HTR-8/SVneo (cell line): Measurements from ENCODE around the gene ZNF408.

Experiments
- DNase-seq: peaks from one replicate; pipeline ENCODE4 v3.0.0; 2011; ENCODE audit warnings: low spot score, mixed read lengths; ENCODE audit not compliant: insufficient read length
- FAIRE-seq: peaks from 2 replicates; lab custom pipeline; 2011; peaks lifted over from hg19 to GRCh38; lab: Jason Lieb, UNC

ZNF408 gene

GRCh38 chr11:46724088-46724487 lies 23.3 kb downstream of the ZNF408 start:
- FAIRE-seq (no peak), DNase-seq (no peak)

DNA sequence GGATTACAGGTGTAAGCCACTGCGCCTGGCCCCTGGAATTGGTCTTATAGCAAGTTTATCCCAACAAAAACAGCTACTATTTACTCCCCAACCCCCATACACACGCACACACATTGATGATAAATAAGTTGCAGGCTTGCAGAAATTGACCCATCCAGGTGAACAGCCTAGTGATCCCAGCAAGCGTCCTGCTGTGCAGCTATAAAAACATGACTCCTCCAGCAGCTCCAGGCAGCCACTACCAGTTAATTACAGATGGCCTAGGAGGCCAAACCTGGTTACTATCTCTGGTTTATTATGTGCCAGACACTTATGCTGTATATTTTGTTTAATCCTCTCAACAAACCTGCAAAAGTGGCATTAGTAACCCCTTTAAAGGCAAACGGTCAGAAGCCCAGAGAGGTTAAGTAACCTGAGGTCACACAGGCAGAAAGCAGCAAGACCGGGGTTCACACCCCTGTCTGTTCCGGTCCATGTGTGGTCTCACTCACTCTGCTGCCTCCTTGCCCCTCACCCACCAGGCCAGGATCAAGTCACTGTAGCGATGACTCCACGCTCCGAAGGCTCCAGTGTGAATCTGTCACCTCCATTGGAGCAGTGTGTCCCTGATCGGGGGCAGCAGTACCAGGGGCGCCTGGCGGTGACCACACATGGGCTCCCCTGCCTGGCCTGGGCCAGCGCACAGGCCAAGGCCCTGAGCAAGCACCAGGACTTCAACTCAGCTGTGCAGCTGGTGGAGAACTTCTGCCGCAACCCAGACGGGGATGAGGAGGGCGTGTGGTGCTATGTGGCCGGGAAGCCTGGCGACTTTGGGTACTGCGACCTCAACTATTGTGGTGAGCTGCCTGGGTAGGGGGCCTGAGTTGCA lies 24.7 kb downstream of the ZNF408 start:
- FAIRE-seq: no peak
- DNase-seq: no peak

DNA sequence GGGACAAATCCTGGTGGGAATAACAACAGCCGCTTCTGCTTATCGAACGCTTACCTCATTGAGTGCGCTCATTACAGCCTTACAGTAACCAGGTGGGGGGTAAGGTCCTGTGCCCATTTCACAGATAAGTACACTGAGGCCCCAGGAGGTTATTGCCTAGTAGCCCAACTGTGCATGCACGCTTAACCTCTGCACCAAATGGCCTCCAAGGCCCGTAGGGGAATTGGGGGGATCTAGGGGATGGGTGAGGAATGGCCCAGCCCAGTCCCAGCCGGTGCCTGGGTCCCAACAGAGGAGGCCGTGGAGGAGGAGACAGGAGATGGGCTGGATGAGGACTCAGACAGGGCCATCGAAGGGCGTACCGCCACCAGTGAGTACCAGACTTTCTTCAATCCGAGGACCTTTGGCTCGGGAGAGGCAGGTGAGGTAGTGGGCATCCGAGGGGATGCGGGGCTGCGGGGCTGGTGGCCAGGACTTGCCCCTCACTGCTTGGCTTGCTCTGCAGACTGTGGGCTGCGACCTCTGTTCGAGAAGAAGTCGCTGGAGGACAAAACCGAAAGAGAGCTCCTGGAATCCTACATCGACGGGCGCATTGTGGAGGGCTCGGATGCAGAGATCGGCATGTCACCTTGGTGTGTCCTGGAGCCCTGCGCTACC lies 25.5 kb downstream of the ZNF408 start:
- no peak for FAIRE-seq

DNA sequence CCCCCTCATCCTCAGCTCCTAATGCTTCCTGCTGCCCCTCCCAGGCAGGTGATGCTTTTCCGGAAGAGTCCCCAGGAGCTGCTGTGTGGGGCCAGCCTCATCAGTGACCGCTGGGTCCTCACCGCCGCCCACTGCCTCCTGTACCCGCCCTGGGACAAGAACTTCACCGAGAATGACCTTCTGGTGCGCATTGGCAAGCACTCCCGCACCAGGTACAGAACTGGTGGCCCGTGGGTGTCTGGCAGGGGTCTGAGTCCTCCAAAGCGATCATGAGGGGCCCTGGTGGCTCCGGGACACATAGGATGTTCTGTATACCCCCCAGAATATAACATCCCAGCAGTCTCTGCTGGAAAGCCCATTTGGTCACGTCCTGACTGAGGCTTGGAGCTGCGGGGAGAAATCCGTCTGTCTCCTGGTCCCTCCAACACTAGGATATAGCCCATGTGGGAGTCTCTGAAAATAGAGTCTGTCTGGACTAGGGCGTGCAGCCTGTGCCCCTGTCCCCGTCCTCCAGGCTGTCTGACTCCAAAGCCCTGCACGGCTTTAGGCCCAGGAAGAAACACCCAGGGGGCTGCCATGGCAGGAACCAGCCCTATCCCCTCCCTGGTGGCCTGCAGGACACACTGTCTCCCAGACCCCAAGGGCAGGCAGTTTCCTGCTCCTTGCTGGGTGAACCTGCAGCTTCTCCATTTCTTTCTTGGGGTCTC lies 27.3 kb downstream of the ZNF408 start:
- DNase-seq (no peak), FAIRE-seq (no peak)

More for the DNA sequence above, 25.5 kb downstream of the ZNF408 start:
- no peak for DNase-seq

DNA sequence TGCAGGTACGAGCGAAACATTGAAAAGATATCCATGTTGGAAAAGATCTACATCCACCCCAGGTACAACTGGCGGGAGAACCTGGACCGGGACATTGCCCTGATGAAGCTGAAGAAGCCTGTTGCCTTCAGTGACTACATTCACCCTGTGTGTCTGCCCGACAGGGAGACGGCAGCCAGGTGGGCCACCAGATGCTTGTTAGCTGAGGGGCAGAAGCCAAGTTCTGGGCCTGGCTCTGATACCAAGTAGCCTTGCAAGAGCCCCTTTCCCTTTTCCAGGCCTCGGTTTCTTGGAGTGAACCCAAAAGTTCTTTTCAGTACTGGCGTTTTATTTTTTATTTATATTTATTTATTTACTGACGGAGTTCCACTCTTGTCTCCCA lies 27.8 kb downstream of the ZNF408 start:
- DNase-seq: no peak
- no peak for FAIRE-seq

DNA sequence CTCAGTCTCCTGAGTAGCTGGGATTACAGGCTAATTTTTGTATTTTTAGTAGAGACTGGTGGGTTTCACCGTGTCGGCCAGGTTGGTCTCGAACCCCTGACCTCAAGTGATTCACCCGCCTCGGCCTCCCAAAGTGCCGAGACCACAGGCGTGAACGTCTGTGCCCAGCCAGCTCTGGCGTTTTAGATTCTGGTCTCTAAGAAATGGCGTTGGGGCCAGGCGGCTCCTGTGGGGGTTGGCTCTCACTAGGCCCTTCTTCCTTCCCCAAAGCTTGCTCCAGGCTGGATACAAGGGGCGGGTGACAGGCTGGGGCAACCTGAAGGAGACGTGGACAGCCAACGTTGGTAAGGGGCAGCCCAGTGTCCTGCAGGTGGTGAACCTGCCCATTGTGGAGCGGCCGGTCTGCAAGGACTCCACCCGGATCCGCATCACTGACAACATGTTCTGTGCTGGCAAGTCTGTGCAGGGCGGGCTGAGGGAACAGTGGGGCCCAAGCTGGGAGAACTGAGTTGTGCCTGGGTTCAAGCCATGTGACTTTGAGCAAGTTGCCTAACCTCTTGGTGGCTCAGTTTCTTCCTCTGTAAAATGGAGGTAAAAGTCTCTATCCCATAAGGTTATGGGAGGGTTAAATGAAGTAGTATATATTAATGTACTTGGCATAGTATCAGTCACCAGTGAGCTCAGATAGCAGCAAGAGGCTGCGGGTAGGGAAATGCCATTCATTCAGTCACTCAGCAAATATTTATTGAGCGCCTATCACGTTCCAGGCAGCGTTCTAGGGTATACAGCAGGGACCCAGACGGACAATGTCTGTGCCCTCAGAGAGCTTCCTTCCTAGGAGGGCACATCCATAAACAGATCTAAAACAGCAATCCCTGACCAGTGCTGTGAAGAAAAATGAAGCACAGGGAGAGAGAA lies 28.5 kb downstream of the ZNF408 start:
- DNase-seq (no peak), FAIRE-seq (no peak)

DNA sequence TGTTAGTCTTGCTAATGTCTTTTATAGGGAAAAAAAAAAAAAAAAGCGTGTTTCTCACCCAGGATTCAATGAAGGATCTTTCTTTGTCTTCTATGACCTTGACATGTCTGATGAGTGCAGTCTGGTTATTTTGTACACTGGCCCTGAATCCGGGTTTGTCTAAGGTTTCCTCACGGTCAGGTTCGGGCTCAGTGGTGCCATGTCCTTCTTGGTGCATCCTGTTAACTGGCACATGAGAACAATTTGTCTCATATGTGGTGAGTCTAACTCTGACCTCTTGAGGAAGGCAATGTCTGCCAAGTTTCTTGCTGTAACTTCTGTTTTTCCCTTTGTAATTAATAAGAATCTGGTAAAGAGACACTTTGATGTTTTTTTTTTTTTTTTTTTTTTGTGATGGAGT lies 30.7 kb downstream of the ZNF408 start:
- FAIRE-seq: no peak

DNA sequence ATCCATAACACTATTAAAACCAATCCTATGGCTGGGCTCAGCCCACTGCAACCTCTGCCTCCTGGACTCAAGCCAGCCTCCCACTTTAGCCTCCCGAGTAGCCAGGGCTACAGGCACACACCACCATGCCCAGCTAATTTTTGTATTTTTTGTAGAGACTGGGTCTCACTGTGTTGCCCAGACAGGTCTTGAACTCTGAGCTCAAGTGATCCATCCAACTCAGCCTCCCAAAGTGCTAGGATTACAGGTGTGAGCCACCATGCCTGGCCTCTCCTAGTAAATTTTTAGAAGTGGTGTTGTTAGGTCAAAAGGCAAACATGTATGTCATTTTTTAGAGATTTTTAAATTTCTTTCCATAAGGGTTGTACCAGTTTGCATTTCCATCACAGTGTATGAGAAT lies 32.4 kb downstream of the ZNF408 start:
- DNase-seq: no peak
- no peak for FAIRE-seq

More for the DNA sequence above, 30.7 kb downstream of the ZNF408 start:
- no peak for DNase-seq

- FAIRE-seq (no peak), DNase-seq (no peak)
Measured at GRCh38 chr11:46736146-46736545, 35.3 kb downstream of the ZNF408 start.

- no peak for DNase-seq
- FAIRE-seq: no peak
Measured at GRCh38 chr11:46736615-46737014, 35.8 kb downstream of the ZNF408 start.

- DNase-seq: no peak
- FAIRE-seq: no peak
Measured at GRCh38 chr11:46737699-46738098, 36.9 kb downstream of the ZNF408 start.

GRCh38 chr11:46738887-46739286 lies 38.1 kb downstream of the ZNF408 start:
- no peak for DNase-seq
- no peak for FAIRE-seq

GRCh38 chr11:46741600-46742484 lies 41.0 kb downstream of the ZNF408 start:
- DNase-seq: no peak

GRCh38 chr11:46743043-46743442 lies 42.2 kb downstream of the ZNF408 start:
- no peak for DNase-seq
- no peak for FAIRE-seq

More at GRCh38 chr11:46741600-46742484, 41.0 kb downstream of the ZNF408 start:
- no peak for FAIRE-seq

DNA sequence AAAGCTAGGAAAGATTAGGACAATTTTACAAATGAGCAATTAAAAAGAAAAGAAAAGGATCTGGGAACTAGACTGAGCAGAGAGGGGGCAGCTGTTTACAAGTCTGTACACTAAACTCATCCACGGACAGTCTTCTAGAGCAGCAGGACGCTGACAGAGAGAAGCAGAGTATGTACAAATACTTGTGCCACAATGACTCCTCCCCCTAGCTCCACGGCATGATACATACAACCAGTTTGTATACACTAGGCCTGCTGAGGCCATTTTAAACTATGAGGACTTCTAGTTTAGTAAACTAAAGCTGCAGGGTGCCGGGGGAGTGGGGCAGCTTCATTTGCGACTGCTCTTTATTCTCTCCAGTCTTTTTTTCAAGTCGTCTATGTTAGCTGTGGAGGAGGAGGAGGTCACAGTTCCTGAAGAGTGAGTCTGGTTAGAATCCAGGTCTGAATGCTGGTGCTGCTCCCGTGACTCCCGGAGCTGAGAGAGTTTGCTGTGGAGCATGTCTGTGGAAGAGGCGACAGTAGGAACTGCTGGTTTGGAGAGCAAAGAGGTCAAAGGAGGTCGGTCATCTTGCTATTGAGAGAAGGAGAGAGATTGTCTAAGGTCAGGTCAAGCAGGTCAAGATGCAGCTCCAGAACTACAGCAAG lies 43.0 kb downstream of the ZNF408 start:
- DNase-seq (no peak), FAIRE-seq (no peak)

DNA sequence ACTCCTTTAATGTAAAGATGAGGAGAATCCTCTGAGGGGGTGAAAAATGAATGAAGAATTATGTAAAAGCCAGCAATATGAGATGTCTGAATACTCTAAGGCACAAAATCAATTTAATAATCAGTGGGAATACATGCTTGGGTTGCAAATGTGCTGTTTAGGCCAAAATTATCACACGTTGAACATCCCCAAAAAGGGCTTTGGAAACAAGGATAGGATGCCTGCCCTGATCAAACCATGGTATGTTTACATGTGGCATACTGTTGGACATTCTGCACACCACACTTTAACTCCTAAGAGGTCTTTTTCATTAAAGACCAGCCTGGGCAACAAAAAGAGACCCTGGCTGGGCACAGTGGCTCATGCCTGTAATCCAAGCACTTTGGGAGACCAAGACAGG lies 44.5 kb downstream of the ZNF408 start:
- FAIRE-seq (no peak), DNase-seq (no peak)

- DNase-seq (no peak), FAIRE-seq (no peak)
Measured at GRCh38 chr11:46745995-46746394, 45.2 kb downstream of the ZNF408 start.

- FAIRE-seq (no peak), DNase-seq (no peak)
Measured at GRCh38 chr11:46747150-46747549, 46.3 kb downstream of the ZNF408 start.
